ENCODE measurements around the gene OPRM1. TPM values are rescaled to one million over a fixed set of nuclear protein-coding genes. Genes with fewer than 3 reads are reported as not detected.

The OPRM1 gene
- total RNA-seq, 1 experiment from 2014 or later, result not detected

DNA sequence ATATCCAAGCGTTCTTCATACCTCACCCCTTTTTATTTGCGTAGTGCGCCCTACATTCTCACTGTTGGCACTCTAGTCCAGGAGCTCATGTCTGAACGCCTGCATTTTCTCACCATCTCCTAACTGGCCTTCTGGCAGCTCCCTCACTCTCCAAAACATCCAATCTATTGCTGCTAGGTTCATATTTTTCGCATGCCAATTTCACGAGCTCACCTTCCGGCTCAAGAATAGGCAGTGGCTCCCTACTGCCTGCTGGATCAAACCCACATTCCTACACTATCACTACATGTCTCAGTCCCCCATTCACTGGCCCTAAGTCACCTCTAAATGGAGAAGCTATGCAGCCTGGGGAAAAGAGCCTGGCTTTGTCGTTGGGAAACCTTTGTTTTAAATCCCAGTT is 202.5 kb downstream of the OPRM1 start:
- no peak for DNase-seq

More for the DNA sequence above, 202.5 kb downstream of the OPRM1 start:
- Histone ChIP-seq H3K23me2 (ENCODE audit: insufficient read length, low read depth, low read length, poor library complexity, severe bottlenecking) (no peaks in the 10 kb centered on the region), H4K5ac (ENCODE audit: insufficient read length, low read depth, low read length) (no peak overlapping the region), H3K27me3 (ENCODE audit: insufficient read depth, low read length) (no peaks in the 10 kb centered on the region), H4K91ac (ENCODE audit: insufficient read length, low read depth, low read length) (no peak overlapping the region), H4K8ac (replicated peaks; ENCODE audit: insufficient read length, low read depth, low read length) (no peak overlapping the region), H3K4me1 (ENCODE audit: insufficient read depth, low read length) (peaks cover 13% of the 10 kb centered on the region; the same call in 1 of the 2 replicates), H4K20me1 (ENCODE audit: control insufficient read depth, insufficient read depth, insufficient read length) (no peaks in the 10 kb centered on the region), H3K9me3 (ENCODE audit: control insufficient read depth, low read depth, low read length) (no peaks in the 10 kb centered on the region), H3K27ac (ENCODE audit: insufficient read length, low read depth, low read length) (no peak overlapping the region), H3T11ph (ENCODE audit: low read length) (no peak overlapping the region), H3K4me2 (ENCODE audit: insufficient read depth, insufficient read length, low read length) (no peak overlapping the region), H3K79me1 (ENCODE audit: insufficient read depth, low read depth, low read length, poor library complexity, severe bottlenecking) (no peaks in the 10 kb centered on the region), H2BK20ac (ENCODE audit: low read depth, low read length, poor library complexity, severe bottlenecking) (no peak overlapping the region), H3K56ac (ENCODE audit: insufficient read length, low read depth, low read length) (no peak overlapping the region), H2BK120ac (ENCODE audit: low read depth, low read length, poor library complexity, severe bottlenecking) (no peak overlapping the region), H3K79me2 (ENCODE audit: insufficient read depth, low read length) (no peaks in the 10 kb centered on the region), H2BK5ac (ENCODE audit: insufficient read length, low read length) (no peak overlapping the region), H2AK5ac (ENCODE audit: insufficient read length, low read length) (no peak overlapping the region), H3K23ac (ENCODE audit: insufficient read length, low read depth, low read length) (no peak overlapping the region), H3K9ac (ENCODE audit: extremely low read depth, insufficient read length, low read length) (no peak overlapping the region), H3K18ac (ENCODE audit: insufficient read length, low read depth, low read length) (no peak overlapping the region), H2AFZ (ENCODE audit: low read length) (no peak overlapping the region), H3K4ac (ENCODE audit: low read depth, low read length) (no peak overlapping the region), H2BK12ac (ENCODE audit: insufficient read length, low read depth, low read length) (no peak overlapping the region), H3K14ac (ENCODE audit: insufficient read depth, low read length) (no peak overlapping the region), H2BK15ac (ENCODE audit: low read depth, low read length) (no peak overlapping the region)
- peak overlapping the region in 2 of 3 experiments; percentile 2 to 66; a peak in 3 of 7 replicates for H3K27ac Mint-ChIP-seq
- no CpG with 5 or more reads among the region's 8 CpGs for WGBS (ENCODE audit: extremely low coverage, insufficient read length, low lambda C conversion rate)
- TF ChIP-seq, protein P1, sequence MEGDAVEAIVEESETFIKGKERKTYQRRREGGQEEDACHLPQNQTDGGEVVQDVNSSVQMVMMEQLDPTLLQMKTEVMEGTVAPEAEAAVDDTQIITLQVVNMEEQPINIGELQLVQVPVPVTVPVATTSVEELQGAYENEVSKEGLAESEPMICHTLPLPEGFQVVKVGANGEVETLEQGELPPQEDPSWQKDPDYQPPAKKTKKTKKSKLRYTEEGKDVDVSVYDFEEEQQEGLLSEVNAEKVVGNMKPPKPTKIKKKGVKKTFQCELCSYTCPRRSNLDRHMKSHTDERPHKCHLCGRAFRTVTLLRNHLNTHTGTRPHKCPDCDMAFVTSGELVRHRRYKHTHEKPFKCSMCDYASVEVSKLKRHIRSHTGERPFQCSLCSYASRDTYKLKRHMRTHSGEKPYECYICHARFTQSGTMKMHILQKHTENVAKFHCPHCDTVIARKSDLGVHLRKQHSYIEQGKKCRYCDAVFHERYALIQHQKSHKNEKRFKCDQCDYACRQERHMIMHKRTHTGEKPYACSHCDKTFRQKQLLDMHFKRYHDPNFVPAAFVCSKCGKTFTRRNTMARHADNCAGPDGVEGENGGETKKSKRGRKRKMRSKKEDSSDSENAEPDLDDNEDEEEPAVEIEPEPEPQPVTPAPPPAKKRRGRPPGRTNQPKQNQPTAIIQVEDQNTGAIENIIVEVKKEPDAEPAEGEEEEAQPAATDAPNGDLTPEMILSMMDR (conservative IDR thresholded peaks at IDR 0.05), result no peak
- no peaks in the 10 kb centered on the region for H3K27me3 Mint-ChIP-seq (ENCODE audit: low read depth)
- H3K4me3 Mint-ChIP-seq, result no peak overlapping the region
- H3K9me3 Mint-ChIP-seq, result no peaks in the 10 kb centered on the region; a peak in 1 of 5 replicates
- peaks cover 41 to 42% of the 10 kb centered on the region in 2 experiments for H3K4me1 Mint-ChIP-seq
- no peaks in the 10 kb centered on the region; a peak in 1 of 7 replicates for H3K36me3 Mint-ChIP-seq (ENCODE audit: insufficient read depth in 1 of 3, low read depth in 3 of 3)

Data from H9 (cell line).